Stimulated activated CD8-positive, alpha-beta memory T cell treated with anti-CD3 and anti-CD28 coated beads, Interleukin-12 subunit alpha, Interleukin-12 subunit beta, amount 100 ng/mL, for 4 hours (primary cell): ENCODE results near the gene SLC13A1.
"Not testable (repeated sequence)": the region's sequence is repeated elsewhere in the genome, so short reads cannot be mapped to it uniquely, and the experiment has no call there.

Experiments used
- DNase-seq: peaks from one replicate; pipeline ENCODE4 v3.0.0-alpha.2; 2020; ENCODE audit warnings: low read depth

Gene SLC13A1

GRCh38 chr7:123126171-123126570 is 73.6 kb downstream of the SLC13A1 start:
- no peak for DNase-seq

- DNase-seq = no peak
These were observed 74.5 kb downstream of the SLC13A1 start for GRCh38 chr7:123125231-123125630.

- no peak for DNase-seq
These were observed 76.9 kb downstream of the SLC13A1 start for GRCh38 chr7:123122916-123123315.

- DNase-seq = no peak
These were observed 79.5 kb downstream of the SLC13A1 start for GRCh38 chr7:123120286-123120685.

GRCh38 chr7:123115331-123115730 is 84.4 kb downstream of the SLC13A1 start:
- DNase-seq = no peak

- DNase-seq = no peak
These were observed 85.5 kb downstream of the SLC13A1 start for GRCh38 chr7:123114288-123114687.

- no peak for DNase-seq
These were observed 86.9 kb downstream of the SLC13A1 start for GRCh38 chr7:123112833-123113232.

GRCh38 chr7:123099712-123100111 is 100.1 kb downstream of the SLC13A1 start:
- no peak for DNase-seq

GRCh38 chr7:123096976-123097375 is 102.8 kb downstream of the SLC13A1 start:
- DNase-seq = no peak

- DNase-seq = no peak
These were observed 103.3 kb downstream of the SLC13A1 start for GRCh38 chr7:123096434-123096833.

- no peak for DNase-seq
These were observed 109.3 kb downstream of the SLC13A1 start for GRCh38 chr7:123090456-123090855.

GRCh38 chr7:123086910-123087309 is 112.9 kb downstream of the SLC13A1 start:
- DNase-seq = not testable (repeated sequence)

GRCh38 chr7:123084861-123085260 is 114.9 kb downstream of the SLC13A1 start:
- DNase-seq = not testable (repeated sequence)

- DNase-seq = no peak
These were observed 120.7 kb downstream of the SLC13A1 start for GRCh38 chr7:123079021-123079420.

- DNase-seq = no peak
These were observed 123.8 kb downstream of the SLC13A1 start for GRCh38 chr7:123075838-123076467.

- no peak for DNase-seq
These were observed 129.0 kb downstream of the SLC13A1 start for GRCh38 chr7:123070702-123071286.

- no peak for DNase-seq
These were observed 132.0 kb downstream of the SLC13A1 start for GRCh38 chr7:123067814-123068213.
